Right forelimb (tissue), 1 donor: ENCODE results near the gene TXK.
"Not testable (repeated sequence)": the region's sequence is repeated elsewhere in the genome, so short reads cannot be mapped to it uniquely, and the experiment has no call there.

Experiments
- DNase-seq: peaks from one replicate; pipeline ENCODE4 v3.0.0-alpha.2; 2018

TXK gene

DNA sequence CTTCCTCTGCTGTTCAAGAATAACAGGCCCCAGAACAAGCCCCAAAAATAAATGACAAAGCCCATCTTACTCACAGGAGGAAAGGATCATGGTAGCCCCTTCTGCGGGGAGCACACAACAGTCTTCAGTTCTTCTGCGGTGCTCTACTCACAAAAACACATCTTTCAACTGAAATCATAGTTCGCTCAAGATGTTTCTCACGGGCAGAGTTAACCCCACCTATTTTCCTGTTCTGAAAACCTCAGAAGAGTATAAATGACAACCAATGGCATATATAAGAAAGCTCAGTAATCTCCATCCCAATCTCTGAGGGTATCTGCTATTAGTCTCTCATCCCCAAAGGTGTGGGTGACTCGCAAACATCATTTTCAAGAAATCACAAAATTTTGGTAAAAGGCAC lies at the start of gene TXK:
Gene TXK (minus strand): TSS at position 170 of the 400 bp plus-strand sequence. CDS start 80 bp downstream, at position 90.
- DNase-seq = no peak

DNA sequence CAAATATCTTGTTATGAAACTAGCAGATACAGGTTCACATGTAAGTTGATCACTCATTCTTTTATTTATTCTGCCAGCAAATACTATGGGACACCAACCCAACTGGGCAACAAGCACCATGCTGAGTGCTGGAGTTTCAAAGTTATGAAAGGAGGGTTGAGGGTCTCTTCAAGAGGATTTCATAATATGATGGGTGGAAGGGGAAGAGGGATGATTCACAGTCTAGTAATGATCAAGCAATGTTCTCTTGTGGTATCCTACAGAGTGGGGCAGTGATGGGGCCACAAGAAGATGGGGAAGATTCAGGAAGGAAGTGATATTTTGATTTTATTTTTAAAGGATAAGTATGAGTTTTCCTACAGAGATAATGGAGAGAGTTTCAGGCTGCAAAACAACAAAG lies 46.2 kb upstream of the TXK start:
- DNase-seq = no peak

GRCh38 chr4:48178931-48179330 lies 44.9 kb upstream of the TXK start:
- DNase-seq = no peak

DNA sequence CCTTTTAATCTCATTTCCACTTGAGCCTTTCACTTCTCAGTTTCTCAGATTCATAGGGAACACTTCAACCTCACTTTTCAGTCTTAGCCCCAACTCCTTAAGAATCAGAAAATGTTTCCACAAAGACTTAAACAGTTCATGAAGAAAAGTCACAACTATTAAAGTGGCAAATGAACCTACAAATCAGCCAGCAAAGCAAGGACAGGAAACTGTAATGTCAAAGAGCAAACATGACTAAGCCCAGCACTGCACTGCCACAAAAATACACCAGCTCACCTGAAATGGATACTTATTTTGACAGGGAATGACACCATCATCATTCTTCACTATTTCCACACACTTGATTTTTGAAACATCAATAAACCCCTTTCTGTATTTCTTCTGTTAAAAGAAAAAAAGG lies 41.8 kb upstream of the TXK start:
- no peak for DNase-seq

DNA sequence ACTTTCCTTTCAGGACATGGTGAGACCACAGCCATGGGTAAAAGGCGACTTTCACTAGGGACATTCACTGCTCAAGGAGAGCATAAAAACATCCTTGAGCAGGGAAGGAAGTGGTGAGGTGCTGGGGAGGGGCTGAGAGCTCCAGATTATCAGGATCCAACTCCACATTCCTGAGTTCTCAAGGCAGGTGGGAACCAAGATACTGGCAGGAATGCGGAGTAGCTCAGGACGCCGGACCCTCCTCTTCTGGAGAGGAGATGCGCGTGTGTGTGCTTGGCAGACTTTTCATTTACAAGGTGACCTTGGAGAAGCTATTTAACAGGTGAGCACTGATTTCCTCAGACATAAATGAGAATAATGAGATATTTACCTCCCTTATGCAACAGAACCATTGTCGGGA lies 41.3 kb upstream of the TXK start:
- DNase-seq = no peak

- no peak for DNase-seq
These were observed 39.3 kb upstream of the TXK start for GRCh38 chr4:48173056-48173991.

DNA sequence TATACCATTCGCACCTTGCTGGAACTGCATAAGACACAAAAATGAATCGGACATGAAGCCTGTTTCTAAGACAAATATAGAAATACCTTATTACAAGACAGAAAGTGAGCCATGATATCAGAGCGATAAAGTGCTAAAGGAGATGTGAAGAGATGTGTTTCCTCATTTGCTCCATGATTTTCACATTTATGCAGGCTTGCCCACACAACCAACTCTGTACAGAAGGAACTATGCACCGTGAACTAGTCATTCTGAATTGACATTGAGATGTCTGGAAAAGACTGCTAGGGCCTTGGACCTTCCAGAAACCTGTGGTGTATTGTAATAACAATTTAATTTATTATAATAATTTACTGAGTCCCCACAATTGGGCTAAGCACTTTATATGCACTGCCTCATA lies 38.6 kb upstream of the TXK start:
- DNase-seq = no peak

- DNase-seq = no peak
These were observed 35.6 kb upstream of the TXK start for GRCh38 chr4:48169636-48170035.

GRCh38 chr4:48167538-48168263 lies 33.7 kb upstream of the TXK start:
- no peak for DNase-seq

GRCh38 chr4:48164561-48164960 lies 30.5 kb upstream of the TXK start:
- not testable (repeated sequence) for DNase-seq

DNA sequence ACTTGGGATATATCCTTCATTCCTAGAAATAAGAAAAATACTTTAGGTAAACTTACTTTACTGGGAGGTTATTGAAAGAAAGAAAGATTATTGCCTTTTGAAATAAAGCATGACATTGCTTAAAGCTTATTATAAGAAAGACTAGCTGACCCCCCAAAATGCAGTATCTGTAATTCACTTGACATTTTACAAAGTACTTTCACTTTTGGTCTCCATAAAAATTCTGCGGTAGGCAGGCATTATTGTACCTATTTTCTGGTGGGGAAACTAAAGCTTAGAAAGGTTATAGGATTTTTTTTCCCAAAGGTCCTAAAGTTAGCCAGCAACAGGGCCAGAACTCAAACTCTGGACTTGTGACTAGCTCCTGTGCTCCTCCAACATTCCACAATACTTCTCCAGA lies 29.7 kb upstream of the TXK start:
- DNase-seq = no peak

DNA sequence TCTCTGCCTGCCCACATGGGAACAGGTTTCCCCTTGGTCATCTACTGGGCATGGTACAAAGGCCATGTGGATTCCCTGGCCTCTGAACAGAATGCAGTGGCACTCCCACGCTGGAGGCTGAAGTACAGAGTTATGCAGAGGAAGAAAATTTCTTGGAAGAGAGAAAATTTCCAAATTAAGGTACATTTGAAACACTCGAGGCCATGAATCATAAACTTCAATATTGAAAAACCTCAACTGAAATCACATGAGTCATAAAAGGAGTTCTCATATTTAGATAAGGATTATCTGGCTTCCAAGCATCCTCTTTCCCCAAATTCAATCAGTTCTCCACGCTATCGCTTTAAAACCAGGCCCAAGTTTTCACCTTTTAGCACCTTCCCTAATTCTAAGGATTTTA lies 28.1 kb upstream of the TXK start:
- no peak for DNase-seq

DNA sequence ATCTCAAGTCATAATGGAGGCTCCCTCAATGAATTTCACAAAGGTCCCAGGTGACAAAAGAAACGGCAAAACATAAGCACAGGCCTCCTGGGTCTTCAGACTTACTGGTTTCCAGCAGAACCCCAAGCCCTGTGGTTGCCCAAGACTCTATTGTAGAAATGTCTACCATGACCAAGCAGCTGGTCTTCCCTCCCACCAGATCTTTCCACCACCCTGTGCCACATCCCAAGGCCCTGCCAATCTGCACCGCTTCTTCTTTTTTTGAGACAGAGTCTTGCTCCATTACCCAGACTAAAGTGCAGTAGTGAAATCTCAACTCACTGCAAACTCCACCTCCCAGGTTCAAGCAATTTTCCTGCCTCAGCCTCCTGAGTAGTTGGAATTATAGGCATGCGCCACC lies 23.2 kb upstream of the TXK start:
- DNase-seq = no peak

DNA sequence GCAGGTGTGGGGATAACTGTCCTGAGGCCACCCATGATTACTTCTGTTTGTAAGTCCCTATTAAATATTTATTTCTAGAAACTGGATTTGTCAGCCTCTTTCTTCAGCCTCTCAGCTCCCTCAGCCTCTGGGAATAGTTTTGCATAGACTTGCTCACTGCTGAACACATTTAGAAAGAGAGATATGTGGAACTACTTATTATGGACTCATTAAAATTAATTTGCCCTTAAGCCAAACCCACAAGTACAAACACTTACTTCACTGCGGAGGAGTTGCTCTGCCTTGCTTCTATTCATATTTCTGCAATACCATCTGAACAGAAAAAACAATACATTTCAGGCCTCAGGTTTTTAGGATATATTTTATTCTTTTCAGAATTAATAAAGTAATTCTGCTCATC lies 22.4 kb upstream of the TXK start:
- DNase-seq = no peak

- no peak for DNase-seq
These were observed 19.9 kb upstream of the TXK start for GRCh38 chr4:48153791-48154550.

DNA sequence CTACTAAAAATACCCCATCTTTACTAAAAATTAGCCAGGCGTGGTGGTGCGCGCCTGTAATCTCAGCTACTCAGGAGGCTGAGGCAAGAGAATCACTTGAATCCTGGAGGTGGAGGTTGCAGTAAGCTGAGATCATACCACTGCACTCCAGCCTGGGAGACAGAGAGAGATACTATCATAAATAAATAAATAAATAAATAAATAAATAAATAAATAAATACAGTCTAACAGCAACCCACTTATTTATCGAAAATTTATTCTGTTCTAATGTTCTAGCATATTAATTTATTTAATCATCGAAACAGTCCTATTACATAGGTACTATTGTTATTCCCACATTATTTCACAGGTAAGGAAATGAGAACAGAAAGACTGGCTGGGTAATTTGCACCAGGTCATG lies 18.2 kb upstream of the TXK start:
- no peak for DNase-seq

GRCh38 chr4:48149827-48150370 lies 15.8 kb upstream of the TXK start:
- DNase-seq = no peak

GRCh38 chr4:48147621-48148020 lies 13.6 kb upstream of the TXK start:
- DNase-seq = no peak

DNA sequence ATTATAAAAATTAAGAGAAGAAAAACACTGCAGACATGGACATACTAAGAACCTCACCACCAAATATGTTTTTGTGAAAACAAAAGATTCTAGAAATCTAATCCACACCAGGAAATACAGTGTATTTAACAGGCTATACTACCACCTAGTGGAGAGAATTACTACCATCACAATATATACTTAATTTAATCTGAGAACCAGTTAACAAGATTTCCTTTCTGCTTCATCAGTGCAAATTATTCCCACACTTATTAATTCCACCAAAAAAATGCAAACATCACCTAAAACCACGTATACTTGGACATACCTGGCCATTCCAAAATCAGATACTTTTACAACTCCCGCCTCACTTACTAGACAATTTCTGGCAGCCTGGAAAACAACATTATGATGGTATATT lies 7.0 kb upstream of the TXK start:
- no peak for DNase-seq

DNA sequence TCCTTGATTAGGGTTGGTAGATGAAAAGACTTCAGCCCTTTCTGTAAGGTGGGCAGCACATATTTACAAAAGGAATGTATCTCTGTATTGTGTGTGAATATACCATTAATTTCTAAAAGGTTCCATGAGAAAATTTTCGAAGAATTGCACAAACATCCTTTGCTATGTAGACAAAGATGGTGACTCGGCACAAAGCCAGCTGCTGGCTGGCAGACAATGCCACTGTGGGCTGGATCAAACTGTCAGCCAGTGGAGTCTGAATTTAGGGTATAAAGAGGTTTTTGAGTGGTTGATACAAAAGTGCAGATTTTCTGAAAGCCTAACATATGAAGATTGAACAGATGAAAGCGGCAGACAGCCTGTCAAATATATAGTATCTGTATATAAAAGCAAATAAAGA lies 5.6 kb upstream of the TXK start:
- DNase-seq = no peak

GRCh38 chr4:48138936-48139335 lies 4.9 kb upstream of the TXK start:
- no peak for DNase-seq

DNA sequence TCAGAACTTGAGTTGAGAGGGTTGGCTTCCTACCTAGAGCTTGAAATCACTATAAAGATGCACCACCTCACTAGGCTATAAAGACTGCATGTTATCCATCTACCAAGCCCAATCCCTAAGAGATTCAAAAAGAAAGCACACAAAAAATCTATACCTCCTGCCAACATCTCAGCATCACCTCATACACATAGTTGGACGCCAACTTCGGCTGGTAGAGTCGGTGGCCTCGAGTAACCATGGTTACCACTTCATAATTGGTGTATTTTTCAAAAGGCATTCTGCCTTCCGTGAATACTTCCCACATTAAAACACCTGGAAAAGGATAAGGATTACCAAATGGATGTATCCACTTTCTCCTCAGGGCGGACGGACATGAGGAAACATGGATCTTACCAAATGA lies 4.5 kb upstream of the TXK start:
- DNase-seq = no peak

DNA sequence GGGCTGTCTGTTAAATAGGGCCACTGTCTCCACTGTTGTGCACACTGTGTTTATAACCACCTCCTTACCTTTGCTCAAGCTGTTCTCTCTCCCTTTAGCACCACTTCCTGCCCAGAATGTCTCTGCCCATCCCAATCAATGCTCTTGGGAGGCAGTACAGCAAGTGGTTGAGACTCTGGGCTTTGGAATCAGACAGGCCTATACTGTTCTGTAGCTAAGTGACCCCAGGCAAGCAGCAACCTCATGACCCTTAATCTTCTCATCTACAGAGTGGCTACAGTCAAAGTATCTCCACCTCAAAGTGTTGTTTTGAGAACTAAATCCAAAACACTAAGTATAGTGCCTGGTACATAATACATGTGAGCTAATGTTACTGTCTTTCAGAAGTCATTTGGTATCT lies 3.8 kb upstream of the TXK start:
- DNase-seq = no peak
